ELR (cell line): Measurements from ENCODE around the gene ZNF141.

Experiments used
- DNase-seq: peaks from one replicate; pipeline ENCODE4 v3.0.0-alpha.2; 2015; ENCODE audit warnings: low read depth

Gene ZNF141

DNA sequence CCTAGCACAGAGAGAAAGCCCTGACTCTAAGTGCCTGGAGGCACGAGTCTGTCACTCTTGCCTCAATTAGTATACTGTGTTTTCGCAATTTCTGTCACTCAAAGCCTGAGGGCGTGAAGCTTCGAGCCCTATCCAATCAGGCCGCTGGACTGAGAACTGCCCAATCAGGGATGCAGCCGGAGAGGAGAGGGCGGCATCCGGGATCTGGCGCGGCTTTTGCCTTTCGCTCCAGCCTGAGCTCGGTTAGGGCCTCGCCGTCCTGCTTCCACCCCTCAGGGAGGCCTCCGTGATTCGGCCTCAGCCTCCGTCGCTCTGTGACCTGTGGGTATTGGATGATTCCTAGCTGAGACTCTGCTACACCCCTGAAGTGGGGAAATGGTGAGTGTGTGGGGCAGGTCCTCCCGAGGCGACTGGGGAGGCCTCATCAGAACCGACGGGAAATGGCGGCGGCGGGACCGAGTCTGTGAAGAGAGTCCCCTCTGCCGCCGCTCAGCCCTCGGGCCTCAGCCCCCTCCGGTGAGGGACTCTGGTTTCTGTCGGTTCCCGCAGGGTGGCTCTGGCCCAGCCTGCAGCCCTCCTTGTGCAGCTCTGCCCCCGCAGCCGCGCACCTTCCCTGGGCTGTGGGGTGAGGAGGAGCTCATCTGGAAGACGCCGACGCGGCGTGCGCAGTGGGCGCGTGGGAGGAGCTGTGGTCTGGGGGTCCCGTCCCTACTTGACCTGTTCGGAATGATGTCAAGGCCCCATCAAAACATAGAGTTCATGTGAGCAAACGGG, 48.5 kb downstream of the ZNF141 start:
- DNase-seq: no peak

DNA sequence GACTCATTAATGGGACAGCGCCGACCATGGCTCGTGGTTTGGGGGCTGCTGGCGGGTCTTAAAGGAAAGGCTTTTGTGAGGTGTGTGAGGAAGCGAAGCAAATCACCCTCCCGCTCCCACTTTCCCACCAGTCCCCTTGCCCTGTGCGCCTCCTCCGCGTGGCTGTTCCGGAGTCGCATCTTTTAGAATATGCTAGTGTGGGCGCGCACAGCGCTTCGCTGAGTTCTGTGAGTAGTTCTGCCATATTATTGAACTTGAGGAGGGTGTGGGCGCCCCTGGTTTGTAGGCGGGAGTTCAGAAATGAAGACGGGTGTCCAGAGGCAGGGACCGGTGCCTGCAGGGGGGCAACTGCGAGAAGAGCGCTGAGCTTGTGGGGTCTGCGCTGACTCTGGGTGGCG, 49.1 kb downstream of the ZNF141 start:
- DNase-seq: no peak

DNA sequence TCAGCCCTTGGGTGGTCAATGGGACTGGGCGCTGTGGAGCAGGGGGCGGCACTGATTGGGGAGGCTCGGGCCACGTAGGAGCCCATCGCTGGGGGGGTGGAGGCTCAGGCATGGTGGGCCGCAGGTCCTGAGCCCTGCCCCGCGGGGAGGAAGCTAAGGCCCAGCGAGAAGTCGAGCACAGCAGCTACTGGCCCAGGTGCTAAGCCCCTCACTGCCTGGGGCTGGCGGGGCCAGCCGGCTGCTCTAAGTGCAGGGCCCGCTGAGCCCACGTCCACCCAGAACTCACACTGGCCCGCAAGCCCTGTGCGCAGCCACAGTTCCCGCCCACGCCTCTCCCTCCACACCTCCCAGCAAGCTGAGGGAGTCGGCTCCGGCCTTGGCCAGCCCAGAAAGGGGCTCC, 66.4 kb downstream of the ZNF141 start:
- no peak for DNase-seq

DNA sequence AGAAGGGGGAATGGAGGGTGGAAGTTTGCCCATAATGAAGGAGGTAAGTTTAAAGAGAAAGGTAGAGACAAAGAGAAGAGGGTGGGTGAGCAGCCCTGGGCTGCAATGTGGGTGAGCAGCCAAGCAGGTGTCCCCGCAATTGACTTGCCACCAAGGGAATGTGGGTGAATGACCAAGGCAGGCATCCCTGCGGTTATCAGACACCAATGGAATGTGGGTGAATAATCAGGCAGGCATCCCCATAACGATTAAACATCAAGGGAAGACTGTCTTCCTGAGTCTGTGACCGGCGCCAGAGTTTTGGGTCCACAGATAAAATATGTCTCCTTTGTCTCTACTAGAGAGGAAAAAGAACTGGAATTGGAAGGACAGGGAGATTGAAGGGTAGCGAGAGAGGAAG, 70.7 kb downstream of the ZNF141 start:
- peak; percentile 56 for DNase-seq

DNA sequence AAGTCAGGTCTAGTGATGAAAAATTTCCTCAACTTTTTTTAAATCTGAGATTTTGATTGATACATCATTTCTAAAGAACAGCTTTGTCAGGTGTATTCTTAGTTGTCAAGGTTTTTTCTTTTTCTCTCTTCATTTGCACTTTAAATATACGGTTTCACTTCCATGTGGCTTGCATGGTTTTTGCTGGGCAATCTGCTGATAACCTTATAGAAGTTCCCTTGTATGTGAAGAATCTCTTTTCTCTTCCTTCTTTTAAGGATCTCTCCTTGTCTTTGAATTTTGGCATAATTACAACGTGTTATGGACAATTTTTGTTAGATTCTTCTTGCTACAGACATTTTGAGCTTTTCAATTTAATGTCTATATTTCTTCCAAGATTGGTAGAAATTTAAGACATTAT, 85.0 kb downstream of the ZNF141 start:
- no peak for DNase-seq
